AG08396 (cell line): ENCODE results near the gene IFNE.
"Not testable (repeated sequence)": the region's sequence is repeated elsewhere in the genome, so short reads cannot be mapped to it uniquely, and the experiment has no call there.

Experiments
- DNase-seq: peaks from one replicate; pipeline ENCODE4 v3.0.0; 2012; ENCODE audit warnings: low spot score, mixed read lengths

IFNE gene

DNA sequence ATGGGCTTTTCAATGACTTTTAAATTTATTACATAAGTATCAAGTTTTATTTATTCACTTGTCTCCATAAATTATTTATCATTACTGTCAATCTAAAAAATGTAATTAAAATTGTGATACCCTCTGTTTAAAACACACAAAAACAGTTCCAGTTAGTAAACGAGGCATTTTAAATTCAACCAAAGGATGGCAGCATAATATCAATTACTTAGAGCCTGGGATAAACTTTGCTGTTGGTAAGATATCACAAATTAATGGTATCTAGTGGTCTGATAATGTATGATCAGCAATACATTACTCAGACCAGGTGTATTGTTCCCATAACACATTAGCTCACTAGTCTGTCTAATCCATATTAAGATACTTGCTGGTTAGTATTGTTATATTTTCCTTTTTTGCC, 9.6 kb upstream of the IFNE start:
- DNase-seq: no peak

GRCh38 chr9:21481470-21482056, 550 bp downstream of the IFNE start:
- DNase-seq: no peak

DNA sequence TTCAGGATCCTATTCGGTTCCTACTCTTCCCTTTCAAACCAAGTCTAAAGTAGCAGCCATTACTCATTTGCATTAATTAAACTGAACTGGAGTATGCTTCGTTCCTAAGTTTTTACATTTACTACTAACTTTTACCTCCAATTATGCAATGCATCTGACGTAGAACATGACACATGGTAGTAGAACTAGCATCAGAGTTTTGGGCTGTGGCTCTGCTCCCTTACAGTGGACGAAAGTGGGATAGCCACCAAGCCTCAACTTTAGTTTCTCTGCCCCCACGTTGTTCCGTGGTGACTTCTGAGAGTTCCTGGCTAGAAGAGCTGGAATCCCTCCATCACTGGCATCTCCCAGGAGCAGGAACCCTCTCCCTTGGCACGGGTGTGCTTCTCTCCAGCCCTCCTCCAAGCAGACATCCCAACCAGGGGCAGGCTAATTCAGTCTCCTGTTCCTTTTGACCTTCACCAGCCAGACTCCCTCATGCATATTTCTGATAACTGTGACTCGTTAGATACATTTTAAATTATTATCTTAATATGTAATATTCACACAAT, 2.9 kb downstream of the IFNE start:
- no peak for DNase-seq

DNA sequence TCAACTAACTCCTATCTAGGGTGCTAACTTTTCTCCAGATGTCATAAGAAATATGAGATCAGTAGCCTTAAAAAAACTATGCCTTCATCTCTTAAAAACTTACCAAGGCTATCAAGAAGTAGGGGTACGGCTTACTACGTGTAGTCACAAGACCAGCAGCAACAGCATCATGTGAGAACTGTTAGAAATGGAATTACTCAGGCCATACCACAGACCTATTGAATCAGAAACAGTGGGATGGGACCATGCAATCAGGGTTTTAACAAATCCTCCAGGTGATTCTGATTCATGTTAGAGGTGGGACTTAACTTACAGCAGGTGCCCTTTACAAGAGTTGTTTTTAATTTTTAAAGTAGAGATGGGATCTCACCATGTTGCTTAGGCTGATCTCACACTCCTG, 4.6 kb downstream of the IFNE start:
- DNase-seq: no peak

- no peak for DNase-seq
These were observed 8.9 kb downstream of the IFNE start for GRCh38 chr9:21473236-21473635.

DNA sequence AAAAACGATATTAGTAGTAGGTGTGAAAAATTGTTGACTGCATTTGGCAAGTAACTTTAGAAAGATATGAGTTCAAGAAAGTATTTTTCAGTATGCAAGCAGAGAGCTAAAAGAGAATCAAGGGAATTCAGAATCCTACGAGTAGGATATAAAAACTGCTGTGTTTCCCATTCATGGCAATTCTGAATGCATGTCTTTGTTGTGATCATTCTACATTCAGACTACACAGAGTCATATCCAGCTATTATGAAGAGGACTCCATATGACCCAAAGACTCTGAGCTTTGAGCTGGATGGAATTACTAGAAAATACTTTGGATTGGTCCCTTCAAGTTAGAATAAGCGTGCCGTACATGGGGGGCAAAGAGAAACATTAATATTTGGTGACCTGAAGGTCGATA, 12.0 kb downstream of the IFNE start:
- no peak for DNase-seq

DNA sequence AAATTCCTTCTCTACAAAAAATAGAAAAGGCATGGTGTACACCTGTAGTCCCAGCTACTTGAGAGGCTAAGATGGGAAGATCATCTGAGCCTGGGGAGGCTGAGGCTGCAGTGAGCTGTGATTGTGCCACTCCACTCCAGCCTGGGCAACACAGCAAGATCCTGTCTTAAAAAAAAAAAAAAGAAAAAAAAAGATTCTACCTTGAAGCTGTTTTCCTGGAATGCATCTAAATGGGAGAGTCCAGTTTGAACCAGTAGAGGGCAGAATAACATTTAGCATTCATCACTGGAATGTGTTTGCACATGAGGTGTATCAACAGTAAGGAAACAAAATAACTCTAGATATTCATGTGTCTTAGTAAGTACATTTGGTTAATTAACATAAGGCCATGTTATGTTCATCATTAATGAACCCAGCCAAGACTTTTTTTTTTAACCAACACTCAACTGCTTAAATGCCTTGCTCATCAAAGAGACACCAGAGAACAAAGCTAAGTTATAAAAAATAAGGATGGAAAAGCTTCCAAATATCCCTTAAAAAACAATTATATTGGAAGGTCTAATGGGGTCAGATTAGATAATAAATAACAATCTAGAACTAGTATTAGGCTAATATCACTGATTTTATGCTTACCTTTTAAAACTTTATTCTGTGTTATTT, 16.1 kb downstream of the IFNE start:
- peak; percentile 55 for DNase-seq

DNA sequence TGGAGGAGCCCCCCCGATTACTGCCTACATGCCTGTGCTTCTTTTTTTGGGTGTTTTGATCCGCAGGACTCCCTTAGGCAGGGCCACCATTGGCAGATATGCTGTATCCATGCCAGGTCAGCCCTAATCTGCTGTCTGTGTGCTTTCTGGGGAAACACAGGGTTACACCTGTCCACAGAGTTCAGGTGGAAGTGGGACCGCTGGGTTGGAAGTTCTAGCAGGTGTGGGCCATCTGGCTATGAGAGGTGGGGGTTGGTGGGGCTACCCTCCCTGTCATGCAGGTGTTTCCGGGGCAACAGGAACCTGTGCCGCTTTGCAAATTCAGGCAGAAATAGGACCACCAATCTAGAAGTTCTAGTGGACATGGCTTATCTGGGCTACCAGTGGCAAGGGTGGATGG, 17.0 kb downstream of the IFNE start:
- no peak for DNase-seq

DNA sequence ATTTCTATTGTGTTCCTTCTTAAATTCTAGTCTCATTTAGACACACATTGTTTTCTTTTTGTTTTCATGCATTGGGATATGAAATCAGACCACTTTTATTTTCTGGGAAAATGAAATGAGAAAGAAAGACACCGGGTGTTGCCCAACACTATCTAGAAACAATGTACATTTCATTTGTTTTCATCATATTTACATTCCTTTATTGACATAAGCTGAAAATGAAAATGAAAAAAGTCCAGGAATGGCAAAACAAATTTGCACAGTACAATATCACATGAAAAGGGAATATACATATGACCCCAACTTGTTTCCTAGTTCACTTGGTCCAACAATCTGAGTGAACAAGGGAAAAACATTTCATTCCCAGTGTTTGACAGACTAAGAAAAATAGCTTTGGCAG, 20.7 kb downstream of the IFNE start:
- DNase-seq: no peak

GRCh38 chr9:21455320-21455719, 26.8 kb downstream of the IFNE start:
- peak; percentile 48 for DNase-seq

- no peak for DNase-seq
These were observed 28.0 kb downstream of the IFNE start for GRCh38 chr9:21454149-21454548.

DNA sequence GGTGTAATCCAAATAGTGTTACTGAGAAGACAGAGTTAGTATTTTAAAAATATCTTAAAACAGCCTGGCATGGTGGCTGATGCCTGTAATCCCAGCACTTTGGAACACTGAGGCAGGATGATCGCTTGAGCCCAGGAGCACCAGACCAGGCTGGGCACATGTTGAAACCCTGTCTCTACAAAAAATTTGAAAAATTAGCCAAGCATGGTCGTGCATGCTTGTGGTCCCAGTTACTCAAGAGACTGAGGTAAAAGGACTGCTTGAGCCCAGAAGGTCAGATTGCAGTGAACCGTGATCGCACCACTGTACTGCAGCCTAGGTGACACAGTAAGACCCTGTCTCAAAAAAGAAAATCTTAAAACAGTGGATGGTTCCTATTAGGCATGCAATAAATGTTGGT, 29.4 kb downstream of the IFNE start:
- no peak for DNase-seq

DNA sequence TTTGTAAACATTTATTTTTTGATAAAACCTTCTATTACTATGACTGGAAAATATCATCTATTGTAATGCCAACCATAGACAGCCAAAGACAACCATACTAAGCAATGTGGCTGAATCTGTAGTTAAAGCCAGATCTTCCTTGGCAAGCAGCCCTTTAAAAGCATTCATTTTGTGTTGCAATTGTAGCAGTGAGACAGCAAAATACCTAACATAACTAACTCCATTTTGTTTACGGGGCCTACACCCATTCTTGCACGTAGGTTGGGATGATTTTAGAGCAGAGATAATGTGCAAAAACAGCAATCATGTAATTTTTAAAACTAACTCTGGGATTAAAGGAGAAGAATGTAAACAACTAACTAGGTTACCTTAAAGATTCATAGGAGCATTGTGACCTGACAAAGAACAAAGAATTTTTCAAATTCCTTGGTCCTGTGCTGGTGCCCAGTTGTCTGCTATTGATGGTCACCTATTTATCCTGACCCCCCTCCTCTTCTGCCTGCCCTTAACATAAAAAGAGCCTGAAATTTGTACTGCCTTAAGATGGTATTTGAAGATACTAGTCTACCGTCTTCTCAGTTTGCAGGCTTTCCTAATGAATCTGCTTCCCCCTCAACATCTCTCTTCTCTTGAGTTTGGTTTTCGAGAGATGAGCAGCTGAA, 31.2 kb downstream of the IFNE start:
- DNase-seq: no peak

DNA sequence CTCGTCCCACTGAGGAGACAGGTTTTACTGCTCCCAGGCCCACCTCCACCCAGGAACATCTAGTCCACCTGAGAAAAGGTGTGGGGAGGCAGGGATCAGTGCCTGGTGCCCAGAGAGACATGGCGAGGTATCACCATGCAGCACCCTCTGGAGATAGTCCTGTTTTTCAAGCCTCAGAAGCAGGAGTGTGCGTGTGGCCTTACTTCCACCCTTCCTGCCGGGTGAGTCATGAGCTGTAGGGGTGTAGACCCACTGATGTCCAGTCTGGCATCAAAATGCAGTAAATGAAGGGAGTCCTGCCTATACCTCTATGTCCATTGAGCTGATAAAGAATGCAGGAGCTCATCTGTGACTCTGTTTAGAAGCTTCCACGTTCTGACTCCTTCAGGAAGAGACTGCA, 32.8 kb downstream of the IFNE start:
- DNase-seq: not testable (repeated sequence)

DNA sequence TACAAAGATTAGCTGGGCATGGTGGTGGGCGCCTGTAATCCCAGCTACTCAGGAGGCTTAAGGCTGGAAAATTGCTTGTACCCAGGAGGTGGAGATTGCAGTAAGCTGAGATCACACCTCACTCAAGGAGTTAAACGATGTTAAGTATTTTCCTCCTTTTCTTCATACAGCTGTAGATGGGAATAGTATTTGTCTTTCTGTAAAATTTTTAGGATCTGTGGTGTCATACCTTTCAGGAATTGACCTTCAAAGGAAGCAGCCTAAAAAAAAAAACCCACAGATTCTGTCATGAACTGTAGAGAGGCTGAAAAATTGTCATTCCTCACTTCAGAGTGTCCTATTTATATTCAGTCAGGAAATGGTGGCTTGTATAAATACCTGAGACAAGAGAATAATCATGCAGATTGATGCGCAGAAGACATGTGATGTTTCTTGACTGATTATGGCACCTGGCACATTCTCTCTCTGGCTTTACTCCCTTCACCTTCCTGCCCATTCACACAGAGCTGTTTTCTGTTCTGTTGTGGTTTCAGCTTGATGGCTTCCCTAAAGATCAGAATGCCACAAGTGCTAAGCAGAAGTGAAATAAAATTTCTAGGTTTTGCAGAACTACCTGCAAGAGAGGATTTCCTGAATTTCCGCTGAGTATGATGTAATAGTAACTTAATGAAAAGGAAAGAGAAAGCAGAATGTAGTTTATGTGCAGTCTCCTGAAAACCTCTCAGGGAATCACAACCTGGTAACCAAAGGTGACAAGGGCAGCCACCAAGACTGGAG, 38.1 kb downstream of the IFNE start:
- DNase-seq: no peak

DNA sequence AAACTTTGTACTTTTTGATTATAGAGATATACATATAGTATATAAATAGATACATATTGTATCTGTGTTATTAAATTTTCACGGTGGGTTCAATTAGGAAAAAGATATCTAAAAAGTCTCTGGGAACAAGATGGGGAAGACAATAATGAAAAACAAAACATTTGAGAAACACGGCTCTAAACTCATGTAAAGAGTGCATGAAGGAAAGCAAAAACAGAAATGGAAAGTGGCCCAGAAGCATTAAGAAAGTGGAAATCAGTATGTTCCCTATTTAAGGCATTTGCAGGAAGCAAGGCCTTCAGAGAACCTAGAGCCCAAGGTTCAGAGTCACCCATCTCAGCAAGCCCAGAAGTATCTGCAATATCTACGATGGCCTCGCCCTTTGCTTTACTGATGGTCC, 42.0 kb downstream of the IFNE start, which contains the start of gene IFNA1:
Gene IFNA1, plus strand, starts transcription at position 301 of the 400 bp plus-strand sequence. Its CDS starts 69 bp downstream, at position 370.
- no peak for DNase-seq

GRCh38 chr9:21435015-21435383, 47.1 kb downstream of the IFNE start:
- not testable (repeated sequence) for DNase-seq

DNA sequence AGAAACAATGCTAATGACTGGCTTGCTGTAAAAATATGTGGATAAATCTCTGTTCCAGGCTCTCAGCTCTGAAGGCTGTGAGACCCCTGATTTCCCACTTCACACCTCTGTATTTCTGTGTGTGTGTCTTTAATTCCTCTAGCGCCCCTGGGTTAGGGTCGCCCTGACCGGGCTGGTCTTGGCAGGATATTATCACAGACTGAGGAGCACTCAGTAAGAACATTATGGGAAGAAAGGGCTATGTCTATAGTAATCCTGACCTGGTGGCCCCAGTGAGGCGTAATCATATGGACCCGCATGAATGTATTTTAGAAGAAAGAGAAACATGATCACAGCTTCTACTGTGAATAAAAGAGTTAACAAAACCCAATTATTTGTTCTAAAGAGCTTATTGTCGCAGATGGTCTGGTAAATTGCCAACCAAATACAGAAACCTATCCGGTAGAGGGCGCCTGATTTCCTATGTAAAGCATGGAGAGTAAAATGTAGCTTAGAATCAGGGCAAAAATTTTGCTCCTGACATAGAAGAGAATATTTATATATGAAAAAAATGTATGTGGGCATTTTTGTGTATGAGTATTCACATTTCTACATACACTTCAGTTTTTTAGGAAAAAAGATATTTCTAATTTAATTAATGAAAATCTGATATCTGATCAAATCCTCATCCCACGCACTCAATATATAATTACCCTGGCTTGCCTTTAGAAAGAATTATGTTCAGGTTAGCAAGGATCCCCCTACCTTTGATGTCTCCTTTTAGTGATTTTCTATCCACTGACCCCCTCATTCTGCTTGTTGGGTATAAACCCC, 47.7 kb downstream of the IFNE start:
- peak; percentile 20 for DNase-seq

DNA sequence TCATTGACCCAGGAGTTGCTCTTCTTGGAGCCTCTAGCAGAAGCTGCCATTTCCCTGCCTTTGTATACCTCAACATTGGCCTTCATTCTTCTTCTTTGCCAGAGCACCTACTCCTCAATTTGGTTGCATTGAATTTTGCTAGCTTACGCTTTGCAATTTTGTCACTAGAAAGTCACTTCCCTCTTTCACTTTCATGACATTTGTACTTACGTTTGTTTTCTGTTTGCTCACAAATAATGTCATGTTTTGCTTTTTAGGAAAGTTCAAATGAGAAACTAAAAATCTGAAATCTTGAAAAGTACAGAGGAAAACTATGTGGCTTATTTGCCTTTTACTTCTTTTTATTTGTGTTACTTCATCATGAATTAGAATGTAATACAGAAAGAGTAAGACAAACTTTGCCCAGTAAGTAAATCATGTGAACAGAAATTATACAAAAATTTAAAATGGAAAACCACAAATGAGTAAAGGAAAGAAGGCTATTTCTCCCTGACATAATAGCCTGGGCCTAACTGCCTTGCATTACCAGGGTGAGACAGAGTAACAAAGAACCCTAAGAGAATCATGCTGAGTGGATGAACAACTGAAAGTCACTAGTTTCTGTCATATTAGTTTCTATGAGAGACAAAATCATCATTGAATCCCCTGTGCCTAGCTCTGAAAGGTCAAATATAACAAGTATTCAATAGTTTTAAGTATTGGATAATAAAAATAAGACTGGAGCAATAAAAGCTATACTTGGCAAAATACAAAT, 49.3 kb downstream of the IFNE start:
- no peak for DNase-seq
